DOHH2 (cell line): Measurements from ENCODE around the gene PYGM.

ENCODE experiments used
- CTCF ChIP-seq: fragments of 200-600 bp; sonication (generic); IDR thresholded peaks from one replicate; pipeline ENCODE4 v1.5.1; 2014; ENCODE audit warnings: antibody characterized with exemption, mild to moderate bottlenecking, low read depth, low read length; ENCODE audit not compliant: poor library complexity, severe bottlenecking
- EZH2phosphoT487 ChIP-seq: fragments of 200-600 bp; sonication (generic); IDR thresholded peaks from 2 replicates; pipeline ENCODE4 v1.6.1; 2017; ENCODE audit warnings: borderline replicate concordance, mild to moderate bottlenecking, antibody characterized with exemption, low read length, moderate library complexity, mixed read lengths

GRCh38 chr11:64718780-64719124, 41.0 kb downstream of the PYGM start:
- TF ChIP-seq CTCF: no peak
- TF ChIP-seq EZH2phosphoT487: no peak
